ENCODE results near the gene SIL1. TPM values are rescaled to one million over a fixed set of nuclear protein-coding genes. Genes with fewer than 3 reads are reported as not detected.
"Not testable (repeated sequence)": the region's sequence is repeated elsewhere in the genome, so short reads cannot be mapped to it uniquely, and the experiment has no call there.

The SIL1 gene
- total RNA-seq, 2 donors from 2014 or later = 31.6 to 64.4 TPM

DNA sequence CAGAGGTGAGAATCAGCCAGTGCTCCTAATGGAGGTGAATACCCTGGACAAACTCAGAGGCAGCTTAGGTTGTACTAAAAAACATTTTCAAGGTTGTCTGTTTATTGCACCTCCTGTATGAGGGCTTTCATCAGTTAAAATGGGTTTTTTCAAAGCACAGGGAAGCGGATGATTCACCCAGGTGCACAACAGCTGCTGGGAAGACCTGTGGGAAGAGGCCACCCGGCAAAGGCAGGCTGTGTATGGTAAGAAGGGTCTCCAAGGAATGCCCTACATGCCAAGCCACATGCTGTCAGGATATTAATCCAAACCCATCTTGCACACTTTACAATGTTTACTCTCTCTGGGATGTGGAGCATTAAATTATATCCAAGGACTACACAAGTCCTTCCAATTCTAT is 14.7 kb downstream of the SIL1 start:
- DNase-seq = no peak
- H3K36me3 ChIP-seq = no peaks in the 10 kb centered on the region
- TF ChIP-seq, protein P1, sequence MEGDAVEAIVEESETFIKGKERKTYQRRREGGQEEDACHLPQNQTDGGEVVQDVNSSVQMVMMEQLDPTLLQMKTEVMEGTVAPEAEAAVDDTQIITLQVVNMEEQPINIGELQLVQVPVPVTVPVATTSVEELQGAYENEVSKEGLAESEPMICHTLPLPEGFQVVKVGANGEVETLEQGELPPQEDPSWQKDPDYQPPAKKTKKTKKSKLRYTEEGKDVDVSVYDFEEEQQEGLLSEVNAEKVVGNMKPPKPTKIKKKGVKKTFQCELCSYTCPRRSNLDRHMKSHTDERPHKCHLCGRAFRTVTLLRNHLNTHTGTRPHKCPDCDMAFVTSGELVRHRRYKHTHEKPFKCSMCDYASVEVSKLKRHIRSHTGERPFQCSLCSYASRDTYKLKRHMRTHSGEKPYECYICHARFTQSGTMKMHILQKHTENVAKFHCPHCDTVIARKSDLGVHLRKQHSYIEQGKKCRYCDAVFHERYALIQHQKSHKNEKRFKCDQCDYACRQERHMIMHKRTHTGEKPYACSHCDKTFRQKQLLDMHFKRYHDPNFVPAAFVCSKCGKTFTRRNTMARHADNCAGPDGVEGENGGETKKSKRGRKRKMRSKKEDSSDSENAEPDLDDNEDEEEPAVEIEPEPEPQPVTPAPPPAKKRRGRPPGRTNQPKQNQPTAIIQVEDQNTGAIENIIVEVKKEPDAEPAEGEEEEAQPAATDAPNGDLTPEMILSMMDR (IDR thresholded peaks at IDR 0.05) = no peak
- H3K4me1 ChIP-seq = no peaks in the 10 kb centered on the region
- H3K9me3 ChIP-seq = no peaks in the 10 kb centered on the region
- intact Hi-C loops (cut with DNase I) = no loop called here
- H3K9ac ChIP-seq (ENCODE audit: low read depth in 2 of 2, low read length in 2 of 2) = no peak overlapping the region
- no peak overlapping the region for H3K27ac ChIP-seq
- H3K27me3 ChIP-seq = no peaks in the 10 kb centered on the region
- no peak overlapping the region for H3K4me3 ChIP-seq

DNA sequence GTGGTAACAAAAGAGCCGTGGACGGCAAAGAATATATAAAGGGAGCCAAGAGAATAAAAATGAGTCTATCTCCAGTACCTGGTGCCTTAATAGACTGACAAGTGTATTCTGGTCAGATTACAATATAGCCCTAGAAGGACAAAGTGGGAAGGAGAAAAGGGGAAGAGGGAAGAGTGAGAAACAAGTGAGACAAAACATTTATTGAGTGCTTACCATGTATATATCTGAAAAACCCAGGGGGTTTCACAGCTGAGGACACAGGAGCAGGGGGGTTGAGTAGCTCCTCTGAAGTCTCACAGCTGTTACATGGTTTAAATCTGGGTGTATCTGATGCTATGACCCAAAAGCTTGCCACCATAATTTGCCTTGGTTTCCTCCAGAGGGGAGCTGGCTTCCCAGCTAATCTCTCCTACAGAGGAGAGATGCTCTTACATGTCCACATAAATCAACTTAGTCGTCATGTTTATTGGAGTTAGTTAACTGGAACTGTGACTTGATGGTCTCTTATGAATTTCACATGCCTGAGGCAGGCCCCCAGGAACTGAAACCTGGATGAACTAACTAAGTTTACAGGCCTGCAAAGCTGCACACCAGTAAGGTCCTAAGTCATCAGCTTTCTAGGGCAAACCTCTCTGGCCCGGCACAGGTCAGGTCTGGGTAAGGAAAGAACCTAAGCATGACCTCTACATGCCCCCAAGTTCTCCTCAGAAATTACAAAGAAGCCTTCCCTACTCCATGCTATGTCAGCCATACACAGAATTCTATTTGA is 15.5 kb downstream of the SIL1 start:
- Histone ChIP-seq H3K9ac (ENCODE audit: low read depth in 2 of 2, low read length in 2 of 2) (no peak overlapping the region), H3K4me1 (peaks cover 5% of the 10 kb centered on the region), H3K36me3 (no peaks in the 10 kb centered on the region), H3K27ac (no peak overlapping the region), H3K9me3 (no peaks in the 10 kb centered on the region), H3K27me3 (no peaks in the 10 kb centered on the region), H3K4me3 (no peak overlapping the region)
- TF ChIP-seq, protein P1 (IDR thresholded peaks at IDR 0.05) = no peak
- no peak for DNase-seq
- intact Hi-C loops (cut with DNase I) = no loop called here

- peak; percentile 34 for DNase-seq
- Histone ChIP-seq H3K4me1 (peaks cover 5% of the 10 kb centered on the region), H3K27me3 (no peaks in the 10 kb centered on the region), H3K9ac (ENCODE audit: low read depth in 2 of 2, low read length in 2 of 2) (no peak overlapping the region), H3K27ac (no peak overlapping the region), H3K4me3 (no peak overlapping the region), H3K9me3 (no peaks in the 10 kb centered on the region), H3K36me3 (no peaks in the 10 kb centered on the region)
- intact Hi-C loops (cut with DNase I) = no loop called here
- TF ChIP-seq, protein P1 (IDR thresholded peaks at IDR 0.05) = no peak
Measured at GRCh38 chr5:139181835-139182452, 16.2 kb downstream of the SIL1 start.

GRCh38 chr5:139181322-139181730 is 16.8 kb downstream of the SIL1 start:
- H3K27me3 ChIP-seq = no peaks in the 10 kb centered on the region
- TF ChIP-seq, protein P1 (IDR thresholded peaks at IDR 0.05) = no peak
- H3K27ac ChIP-seq = no peak overlapping the region
- H3K36me3 ChIP-seq = no peaks in the 10 kb centered on the region
- no peak for DNase-seq
- intact Hi-C loops (cut with DNase I) = no loop called here
- H3K4me3 ChIP-seq = no peak overlapping the region
- no peak overlapping the region for H3K9ac ChIP-seq (ENCODE audit: low read depth in 2 of 2, low read length in 2 of 2)
- no peaks in the 10 kb centered on the region for H3K9me3 ChIP-seq
- peaks cover 5% of the 10 kb centered on the region for H3K4me1 ChIP-seq

- H3K9me3 ChIP-seq = no peaks in the 10 kb centered on the region
- intact Hi-C loops (cut with DNase I) = no loop called here
- TF ChIP-seq, protein P1 (IDR thresholded peaks at IDR 0.05) = no peak
- H3K4me1 ChIP-seq = peaks cover 5% of the 10 kb centered on the region
- no peak overlapping the region for H3K4me3 ChIP-seq
- no peaks in the 10 kb centered on the region for H3K27me3 ChIP-seq
- H3K36me3 ChIP-seq = no peaks in the 10 kb centered on the region
- H3K9ac ChIP-seq (ENCODE audit: low read depth in 2 of 2, low read length in 2 of 2) = no peak overlapping the region
- DNase-seq = no peak
- H3K27ac ChIP-seq = no peak overlapping the region
Measured at GRCh38 chr5:139180850-139181249, 17.3 kb downstream of the SIL1 start.

DNA sequence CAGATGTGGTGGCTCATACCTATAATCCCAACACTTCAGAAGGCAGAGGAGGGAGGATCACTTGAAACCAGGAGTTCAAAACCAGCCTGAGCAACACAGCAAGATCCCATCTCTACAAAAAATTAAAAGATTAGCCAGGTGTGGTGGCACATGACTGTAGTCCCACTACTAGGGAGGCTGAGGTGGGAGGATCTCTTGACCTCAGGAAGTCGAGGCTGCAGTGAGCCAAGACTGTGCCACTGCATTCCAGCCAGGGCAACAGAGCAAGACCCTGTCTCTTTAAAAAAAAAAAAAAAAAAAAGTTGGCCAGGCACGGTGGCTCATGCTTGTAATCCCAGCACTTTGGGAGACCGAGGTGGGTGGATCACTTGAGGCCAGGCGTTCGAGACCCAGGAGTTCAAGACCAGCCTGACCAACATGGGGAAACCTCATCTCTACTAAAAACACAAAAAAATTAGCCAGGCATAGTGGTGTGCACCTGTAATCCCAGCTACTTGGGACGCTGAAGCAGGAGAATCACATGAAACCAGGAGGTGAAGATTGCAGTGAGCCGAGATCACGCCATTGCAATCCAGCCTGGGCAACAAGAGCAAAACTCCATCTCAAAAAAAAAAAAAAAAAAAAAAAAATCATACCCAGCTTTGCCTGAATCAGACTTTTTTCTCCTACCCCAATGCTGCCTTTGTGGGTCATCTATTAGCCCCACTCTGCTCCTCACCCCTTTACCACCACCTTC is 18.2 kb downstream of the SIL1 start:
- DNase-seq; intact Hi-C loops (cut with DNase I); H3K4me1 ChIP-seq; H3K27me3 ChIP-seq; H3K27ac ChIP-seq; H3K36me3 ChIP-seq; H3K9ac ChIP-seq (ENCODE audit: low read depth in 2 of 2, low read length in 2 of 2); H3K9me3 ChIP-seq; H3K4me3 ChIP-seq: not testable (repeated sequence)

Data from colonic mucosa (tissue), 4 donors.